Measurements from ENCODE around the gene GAS2L2.
"Not testable (repeated sequence)": the region's sequence is repeated elsewhere in the genome, so short reads cannot be mapped to it uniquely, and the experiment has no call there.

Gene GAS2L2

DNA sequence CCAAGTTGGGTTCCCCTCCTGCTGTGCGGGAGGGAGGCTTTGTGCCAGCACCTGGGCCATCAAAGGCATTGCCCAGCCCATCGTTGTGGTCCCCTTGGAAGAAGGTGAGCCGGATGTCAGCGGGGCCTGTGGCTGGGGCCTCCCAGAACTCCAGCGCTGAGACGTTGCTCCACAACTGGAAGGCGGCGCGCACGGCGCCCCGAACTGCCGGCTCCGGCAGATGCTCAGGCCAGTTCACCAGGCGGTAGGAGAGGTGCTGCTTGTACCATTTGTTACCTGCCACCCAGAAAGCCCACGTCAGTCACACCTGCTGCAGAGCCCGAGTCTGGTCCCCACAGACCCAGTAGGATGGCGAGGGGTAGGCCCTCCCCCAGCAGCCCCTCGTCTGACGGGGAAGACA is 20.1 kb upstream of the GAS2L2 start:
- DNase-seq (ENCODE audit: low read depth), result no peak

DNA sequence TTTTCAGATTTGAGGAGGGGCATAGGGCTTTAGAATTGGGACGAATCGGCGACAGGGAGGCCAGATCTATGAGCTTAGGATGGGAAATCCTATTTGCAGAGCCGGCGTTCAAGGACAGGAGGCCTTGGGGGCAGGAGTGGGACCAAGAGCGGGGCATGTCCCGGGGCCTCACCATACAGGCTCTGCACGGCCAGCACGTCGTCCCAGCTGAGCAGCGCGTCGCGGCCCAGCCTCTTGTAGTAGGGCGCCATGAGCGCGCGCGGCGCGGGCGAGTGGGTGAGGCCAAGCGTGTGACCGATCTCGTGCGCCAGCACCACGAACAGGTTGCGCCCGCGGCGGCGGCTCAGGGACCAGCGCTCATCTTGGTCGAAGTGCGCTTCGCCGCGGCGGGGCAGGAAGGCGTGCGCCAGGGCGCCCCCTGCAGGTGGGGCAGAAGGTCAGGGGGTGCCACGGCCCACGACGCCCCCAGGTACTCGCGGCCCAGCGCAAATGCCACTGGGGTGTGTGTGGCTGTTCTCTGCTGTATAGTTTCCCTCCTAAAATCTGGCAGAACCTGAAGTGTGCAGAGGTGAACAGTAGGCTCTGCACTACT is 17.0 kb upstream of the GAS2L2 start:
- DNase-seq (ENCODE audit: low read depth), result no peak

DNA sequence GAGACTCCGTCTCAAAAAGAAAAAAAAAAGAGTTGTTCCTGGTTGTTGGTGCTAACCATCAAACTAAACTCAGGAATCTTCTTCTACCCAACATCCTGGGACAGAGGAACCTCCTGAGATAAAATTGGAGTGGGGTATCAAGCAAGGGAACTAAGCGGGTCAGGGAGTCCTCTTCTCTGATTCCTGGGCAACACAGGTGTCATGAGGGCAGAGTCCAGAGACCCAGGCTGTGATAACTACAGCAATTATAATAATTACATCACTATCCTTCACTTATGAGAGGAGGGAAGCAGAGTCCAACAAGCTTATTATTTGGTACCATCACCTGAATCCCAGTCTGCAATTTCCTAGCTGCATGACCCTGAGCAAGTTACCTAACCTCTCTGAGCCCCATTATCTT is 15.8 kb upstream of the GAS2L2 start:
- DNase-seq (ENCODE audit: low read depth), result no peak

DNA sequence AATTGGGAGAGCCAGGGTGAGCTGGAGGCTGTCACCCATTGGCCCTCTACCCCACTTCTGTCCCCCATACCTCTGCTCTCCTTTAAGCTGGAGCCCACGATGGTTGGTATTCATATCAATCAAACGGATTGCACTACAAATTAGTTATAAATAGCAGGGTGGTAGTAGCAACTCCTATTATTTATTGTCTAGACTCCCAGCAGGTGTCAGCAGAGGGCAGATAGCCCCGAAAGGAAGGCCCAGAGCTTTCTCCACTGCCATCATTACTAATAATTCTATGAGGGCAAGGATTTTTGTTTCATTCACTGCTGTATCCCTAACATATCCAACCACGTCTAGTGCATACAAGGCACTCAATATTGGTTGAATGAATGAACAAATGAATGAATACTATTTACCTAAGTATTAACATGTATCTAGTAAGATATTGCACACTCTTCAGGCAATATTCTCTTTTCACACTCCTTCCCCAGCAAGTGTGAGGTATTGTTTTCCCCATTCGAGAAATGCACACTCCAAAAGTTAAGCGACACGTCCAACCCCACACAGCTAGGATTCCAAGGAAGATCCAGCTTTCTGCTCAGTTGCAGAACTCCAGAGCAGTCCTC is 14.0 kb upstream of the GAS2L2 start:
- DNase-seq (ENCODE audit: low read depth), result no peak

DNA sequence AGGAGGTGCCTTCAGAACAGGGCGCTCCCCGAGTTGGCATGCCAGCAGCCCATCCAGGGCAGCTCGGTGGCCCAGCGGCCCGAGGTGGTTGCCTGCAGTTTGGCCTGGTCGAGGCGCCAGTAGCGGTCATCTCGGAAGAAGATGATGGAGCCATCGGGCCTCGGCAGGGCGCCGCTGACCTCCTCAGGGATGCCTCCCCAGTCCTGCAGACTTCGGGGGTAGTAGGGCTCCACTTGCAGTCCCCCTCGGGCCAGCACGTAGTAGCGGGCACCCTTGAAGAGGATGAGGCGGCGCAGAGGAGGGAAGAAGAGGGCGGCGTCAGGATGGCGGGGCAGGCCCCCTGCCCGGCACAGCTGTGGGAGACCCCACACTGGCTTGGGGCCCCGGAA is 13.4 kb upstream of the GAS2L2 start:
- no peak for DNase-seq (ENCODE audit: low read depth)

DNA sequence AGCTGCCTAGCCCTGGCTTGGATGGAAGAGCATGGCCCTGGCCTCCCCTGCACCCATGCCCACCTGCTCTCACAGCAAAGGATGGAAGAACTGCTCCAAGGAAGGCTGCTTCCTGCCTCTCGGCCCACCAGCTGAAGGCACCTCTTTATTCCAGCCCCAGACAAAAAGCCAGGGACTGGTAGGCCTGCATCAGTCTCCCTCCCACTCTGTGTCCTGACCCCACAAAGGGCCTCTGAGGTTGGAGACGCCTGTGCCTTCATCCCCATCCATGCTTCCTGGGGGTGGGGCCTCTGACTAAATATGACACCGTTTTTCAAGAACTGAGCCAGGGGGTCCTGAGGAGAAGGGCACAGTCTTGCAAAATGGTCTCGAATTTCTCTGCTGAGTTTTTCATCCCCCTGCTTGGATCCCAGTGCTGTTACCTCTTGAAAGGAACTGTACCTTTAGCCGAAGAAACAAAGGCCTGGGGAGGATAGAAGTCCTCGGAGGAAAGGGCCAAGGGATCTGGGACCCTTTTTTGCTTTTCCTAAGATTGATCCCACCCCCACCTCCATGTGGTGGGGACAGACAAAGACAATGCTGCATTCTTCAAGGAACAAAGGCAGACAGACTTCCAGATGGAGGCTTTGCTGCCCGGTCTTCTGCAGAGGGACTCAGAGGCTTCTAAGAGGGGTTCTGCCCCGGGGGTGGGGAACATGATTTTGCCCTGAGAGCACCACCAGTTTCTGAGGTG is 12.9 kb upstream of the GAS2L2 start:
- DNase-seq (ENCODE audit: low read depth), result no peak

DNA sequence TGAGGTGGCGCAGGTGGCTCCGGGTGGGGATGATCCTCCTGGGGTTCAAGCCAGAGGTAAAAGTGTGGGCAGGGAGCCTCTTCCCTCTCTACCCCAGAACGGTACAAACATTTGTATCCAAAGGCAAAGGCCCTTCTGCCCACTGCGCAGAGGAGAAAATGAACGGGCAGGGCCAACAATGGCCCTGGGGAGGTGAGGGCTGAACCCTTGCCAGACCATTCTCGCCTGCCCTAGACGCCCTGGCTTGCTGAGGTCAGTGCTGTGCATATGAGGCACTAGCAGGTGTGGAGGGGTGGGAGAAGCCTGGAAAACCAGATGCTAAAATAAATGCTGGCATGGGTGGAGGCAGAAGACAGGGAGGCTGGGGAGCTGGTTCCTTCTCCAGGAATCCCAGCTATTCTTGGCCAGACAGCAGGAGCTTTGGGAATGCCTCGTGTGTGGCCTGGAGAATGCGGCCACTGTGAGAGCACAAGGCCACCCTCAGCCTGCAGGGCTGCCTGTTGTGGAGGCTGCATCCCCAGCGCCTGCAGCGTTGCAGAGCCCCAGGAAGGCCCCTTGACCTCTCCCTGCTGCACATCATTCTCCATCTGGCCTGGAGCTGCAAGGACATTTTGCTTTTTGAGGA is 12.2 kb upstream of the GAS2L2 start:
- DNase-seq (ENCODE audit: low read depth), result no peak

DNA sequence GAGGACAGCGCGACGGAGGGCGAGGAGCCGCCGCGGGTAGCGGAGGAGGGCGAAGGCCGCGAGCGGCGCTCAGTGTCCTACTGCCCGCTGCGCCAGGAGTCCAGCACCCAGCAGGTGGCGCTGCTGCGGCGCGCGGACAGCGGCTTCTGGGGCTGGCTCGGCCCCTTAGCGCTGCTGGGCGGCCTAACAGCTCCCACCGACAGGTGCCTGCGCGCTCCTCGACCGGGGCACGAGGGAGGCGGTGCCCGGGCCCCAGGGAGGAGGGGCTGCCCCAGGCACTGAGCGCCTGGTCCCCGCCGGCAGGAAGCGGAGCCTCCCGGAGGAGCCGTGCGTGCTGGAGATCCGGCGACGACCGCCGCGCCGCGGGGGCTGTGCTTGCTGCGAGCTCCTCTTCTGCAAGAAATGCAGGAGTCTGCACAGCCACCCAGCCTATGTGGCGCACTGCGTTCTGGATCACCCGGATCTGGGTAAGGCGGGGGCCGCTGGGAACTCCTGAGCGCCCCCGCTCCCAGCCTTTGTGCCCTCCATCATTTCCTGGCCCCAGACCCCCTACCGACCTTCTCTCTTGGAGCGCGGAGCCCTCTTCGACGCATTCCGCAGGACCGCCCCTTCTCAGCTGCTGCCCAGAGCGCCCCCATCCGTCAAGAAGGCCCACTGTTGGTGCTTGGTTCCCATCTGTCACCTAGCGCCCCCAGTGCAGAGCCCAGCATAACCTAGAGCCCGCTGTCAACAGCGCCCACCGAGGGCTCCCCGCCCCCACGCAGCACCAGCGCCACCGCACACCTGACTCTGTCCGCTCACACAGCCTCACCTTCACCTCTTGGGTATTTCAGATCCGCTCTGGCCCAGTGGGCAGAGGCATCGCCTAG is 11.3 kb upstream of the GAS2L2 start:
- DNase-seq (ENCODE audit: low read depth), result peak; percentile 82

DNA sequence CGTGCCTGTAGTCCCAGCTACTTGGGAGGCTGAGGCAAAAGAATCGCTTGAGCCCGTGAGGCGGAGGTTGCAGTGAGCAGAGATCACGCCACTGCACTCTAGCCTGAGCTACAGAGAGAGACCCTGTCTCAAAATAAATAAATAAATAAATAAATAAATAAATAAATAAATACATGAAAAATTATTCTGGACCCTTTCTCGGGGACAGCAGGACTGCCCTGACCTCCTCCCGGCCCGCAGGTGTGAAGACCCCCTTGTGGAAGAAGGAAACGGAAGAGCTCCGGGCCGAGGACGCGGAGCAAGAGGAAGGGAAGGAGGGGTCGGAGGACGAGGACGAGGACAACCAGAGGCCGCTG is 10.7 kb upstream of the GAS2L2 start:
- no peak for DNase-seq (ENCODE audit: low read depth)

DNA sequence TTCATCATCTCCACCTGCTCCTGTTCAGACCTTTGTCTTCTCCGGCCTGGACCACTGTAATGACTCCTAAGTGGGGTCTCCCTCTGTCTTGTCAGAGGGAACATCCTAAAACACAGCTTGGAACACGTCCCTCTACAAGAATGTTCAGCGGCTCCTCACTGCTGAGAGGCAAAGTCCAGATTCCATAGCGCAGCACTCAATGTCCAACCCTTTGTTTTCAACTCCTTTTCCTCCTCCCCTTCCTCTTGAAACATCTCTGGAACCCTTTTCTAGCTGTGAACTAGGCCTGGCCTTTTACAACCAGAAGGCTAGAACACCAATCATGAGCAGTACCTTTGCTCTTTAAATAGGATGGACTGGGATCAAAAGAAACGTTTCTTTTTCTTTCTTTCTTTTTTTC is 8.6 kb upstream of the GAS2L2 start:
- DNase-seq (ENCODE audit: low read depth), result no peak

DNA sequence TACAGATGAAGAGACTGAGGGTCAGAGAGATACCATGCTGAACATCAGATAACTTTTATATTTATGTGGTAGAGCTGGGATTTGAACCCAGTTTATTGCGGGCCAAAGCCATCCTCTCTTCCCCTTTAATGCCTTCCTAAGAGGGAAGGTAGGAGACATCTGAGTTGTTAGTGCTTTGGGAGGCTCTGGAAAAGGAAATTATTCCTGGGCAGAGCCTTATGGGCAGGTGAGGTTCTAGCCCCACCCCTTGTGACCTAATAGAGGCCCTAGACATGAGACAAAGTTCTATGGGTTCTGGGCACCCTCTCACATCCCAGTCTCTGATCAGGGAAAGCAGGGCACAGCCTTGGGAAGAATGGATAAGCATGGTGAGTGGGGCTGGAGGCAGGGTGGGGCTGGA is 7.5 kb upstream of the GAS2L2 start, which contains the start of gene C17orf50:
Gene C17orf50, plus strand, starts transcription at position 301 of the 400 bp plus-strand sequence. Its CDS starts 55 bp downstream, at position 356.
- no peak for DNase-seq (ENCODE audit: low read depth)

DNA sequence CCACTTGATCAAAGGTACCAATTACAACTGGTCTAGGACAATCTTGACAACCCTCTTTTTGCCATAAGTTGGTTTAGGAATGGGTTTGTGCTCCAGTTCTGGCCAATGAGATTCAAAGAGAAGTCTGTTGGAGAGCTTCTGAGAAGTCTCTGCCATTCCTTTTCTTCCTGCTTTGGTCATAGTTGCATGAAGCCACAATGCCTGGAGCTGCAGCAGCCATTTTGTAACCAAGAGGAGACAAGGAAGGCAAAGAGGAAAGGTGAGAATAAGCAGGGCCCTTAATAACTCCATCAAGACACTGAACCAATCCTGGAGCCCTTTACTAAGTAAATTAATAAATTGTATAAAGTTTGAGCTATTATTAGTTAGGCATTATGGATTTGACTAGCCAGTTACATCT is 4.2 kb upstream of the GAS2L2 start:
- DNase-seq (ENCODE audit: low read depth), result no peak

DNA sequence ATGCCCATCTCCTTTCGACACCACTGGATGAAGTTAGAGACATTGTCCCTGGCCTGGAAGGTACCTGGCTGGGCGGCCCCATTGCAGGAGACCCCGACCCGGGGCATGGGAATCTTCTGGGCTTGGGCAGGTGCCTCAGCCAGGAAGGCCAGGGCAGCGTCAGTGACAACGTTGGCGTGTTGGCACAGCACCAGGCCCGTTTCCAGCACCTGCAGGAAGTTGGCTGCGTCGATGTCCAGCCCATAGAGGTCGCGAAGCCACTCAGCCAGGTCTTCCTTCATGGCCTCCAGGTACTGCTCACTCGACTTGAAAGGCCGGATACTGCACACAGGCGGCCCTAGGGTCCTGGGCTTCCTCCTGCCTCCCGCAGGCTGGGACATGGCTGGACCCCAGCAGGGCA is 568 bp downstream of the GAS2L2 start:
- DNase-seq (ENCODE audit: low read depth), result no peak

DNA sequence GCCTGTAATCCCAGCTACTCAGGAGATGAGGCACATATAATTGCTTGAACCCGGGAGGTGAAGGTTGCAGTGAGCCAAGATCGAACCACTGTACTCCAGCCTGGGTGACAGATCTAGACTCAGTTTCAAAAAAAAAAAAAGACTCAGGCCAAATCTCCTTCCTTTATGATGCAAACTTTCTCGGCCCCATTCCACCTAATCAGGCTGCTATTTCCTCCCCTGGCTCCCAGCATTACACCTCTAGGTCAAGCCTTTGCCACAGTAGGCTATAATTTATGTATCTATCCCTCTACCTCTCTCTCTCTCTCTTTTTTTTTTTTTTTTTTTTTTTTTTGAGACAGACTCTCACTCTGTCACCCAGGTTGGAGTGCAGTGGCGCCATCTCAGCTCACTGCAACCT is 1.5 kb downstream of the GAS2L2 start:
- DNase-seq (ENCODE audit: low read depth), result not testable (repeated sequence)

DNA sequence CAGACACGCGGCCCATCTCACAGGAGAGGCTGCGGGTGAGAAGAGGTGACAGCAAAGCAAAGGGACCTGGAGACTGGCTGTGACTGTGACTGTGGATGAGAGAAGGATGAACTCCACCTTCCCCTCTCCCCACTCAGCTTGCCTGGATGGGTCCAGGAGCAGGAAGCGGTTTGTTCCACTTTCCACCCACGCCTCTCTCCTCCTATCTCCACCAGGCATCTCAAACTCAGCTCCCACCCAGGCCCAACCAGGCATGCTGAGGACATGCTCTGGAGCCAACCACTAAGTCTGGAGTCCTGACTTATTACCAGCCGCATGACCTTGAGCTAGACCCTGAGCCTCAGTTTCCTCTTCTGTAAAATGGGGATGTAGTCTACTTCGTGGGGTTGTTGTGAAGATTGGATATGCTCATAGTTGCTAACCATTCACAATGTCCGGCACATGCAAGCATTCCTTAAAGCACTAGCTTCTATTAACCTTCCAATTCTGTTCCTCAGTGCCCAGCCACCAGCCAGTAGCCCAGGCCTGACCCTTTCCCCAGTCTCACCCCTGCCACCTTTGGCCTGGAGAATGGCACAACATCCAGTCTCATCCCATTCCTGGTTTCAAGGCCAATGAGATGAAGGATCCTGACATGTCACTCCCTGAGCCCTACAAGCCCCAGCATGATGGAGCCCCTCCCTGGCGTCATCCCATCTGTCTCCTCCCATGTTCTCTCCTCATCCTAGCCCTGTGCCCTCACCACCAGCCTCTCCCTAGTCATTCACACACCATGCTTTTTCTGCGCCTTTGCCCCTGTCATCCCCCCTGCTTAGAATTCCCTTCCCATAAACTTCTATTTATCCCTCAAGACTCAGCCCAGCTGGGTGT is 2.3 kb downstream of the GAS2L2 start:
- no peak for DNase-seq (ENCODE audit: low read depth)

DNA sequence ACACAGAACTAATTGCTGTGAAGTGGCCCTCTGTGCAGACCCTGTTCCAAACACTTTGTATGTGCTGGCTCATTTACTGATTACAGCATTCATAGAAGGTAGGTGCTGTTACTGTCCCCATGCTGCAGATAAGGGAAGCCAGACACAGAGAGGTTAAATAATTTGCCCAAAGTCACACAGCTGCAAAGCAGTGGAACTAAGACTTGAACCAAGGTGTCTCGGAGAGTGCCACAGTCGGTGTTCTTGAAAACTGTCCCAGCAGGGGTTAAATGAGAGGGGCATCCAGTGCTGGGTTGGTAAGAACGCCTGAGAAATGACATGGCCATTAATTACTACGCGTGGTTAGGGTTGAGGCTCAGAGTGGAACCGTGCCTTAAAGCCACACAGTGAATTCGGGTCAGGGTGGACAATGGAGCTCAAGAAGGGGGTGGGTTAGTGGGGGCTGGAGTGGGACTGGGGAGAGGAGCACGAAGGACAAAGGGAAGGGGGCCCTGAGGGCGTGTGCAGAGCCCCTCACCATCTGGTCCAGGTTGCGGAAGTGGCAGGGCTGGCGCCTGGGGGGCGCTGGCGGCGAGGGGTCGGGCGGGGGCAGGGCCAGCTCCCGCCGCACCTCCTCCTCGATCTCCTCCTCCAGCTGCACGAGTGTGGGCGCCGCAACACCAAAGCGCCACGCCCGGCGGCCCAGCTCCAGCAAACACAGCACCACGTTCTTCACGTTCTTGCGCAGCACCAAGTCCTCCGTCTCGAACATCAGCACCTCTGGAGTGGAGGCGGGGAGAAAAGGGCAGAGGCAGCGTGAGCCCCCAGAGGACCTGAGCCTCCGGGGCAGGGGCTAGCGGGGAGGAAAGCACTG is 3.3 kb downstream of the GAS2L2 start:
- DNase-seq (ENCODE audit: low read depth), result no peak

DNA sequence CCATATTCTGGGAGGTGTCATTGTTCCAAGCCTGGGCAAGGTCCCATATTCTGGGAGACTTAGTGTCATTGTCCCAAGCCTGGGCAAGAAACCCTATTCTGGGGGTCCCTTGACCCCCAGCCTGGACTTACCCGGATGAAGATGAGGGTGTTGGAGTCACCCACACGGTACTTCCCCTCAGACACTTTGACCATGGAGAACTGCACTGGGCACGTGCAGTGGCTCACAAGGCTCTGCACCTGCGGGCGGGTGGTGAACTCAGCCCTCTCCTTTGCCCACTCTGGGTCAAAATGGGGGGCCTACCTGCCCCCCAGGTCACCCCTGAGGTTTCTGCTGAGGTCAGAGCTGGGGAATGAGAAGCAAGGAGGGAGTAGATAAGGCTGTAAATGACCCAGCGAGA is 4.1 kb downstream of the GAS2L2 start:
- no peak for DNase-seq (ENCODE audit: low read depth)

DNA sequence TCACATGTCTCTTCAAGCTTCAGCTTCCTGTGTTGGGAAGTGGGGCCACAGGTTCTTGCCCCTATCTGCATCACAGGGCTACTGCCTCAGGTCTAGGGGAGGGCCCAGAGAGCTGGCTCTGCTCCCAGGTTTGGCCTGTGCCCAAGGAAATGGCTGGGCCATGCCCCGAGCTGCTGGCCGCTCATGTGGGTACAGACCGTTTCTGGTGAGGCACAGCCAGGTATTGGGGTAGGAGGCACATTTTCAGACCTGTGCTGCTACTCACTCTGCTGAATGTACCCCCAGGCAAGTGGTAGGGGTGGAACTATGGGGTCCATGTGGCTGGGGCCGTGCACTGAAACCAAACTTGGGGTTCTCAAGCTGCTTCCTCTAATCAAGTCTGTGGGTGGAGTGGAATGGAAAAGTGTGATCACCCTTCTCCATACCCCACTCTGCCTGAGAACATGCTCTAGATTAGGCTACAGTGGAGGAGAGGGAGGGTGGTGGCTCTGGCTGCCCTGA is 4.6 kb downstream of the GAS2L2 start:
- DNase-seq (ENCODE audit: low read depth), result no peak

DNA sequence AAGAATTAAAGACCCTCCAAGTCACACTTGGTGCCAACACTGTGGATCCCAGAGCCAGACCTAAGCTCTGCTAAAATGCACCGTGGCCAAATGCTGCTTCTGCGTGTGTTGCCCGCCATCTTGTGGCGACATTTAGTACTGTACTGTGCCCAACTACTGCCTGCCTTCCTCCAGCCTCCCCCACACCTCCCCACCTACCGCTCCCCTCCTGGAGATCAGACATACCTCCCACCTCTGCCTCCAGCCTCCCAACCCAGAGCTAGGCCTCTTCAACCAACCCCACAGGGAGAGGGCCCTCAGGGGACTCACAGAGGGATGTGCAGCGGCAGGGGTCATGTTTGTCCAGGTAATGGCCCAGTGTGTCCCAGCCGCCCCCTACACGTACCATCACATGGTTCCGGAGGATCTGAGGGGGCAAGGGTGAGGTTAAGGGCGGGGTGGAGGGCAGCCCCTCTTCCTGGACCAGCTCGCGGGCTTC is 5.5 kb downstream of the GAS2L2 start:
- peak; percentile 74 for DNase-seq (ENCODE audit: low read depth)

DNA sequence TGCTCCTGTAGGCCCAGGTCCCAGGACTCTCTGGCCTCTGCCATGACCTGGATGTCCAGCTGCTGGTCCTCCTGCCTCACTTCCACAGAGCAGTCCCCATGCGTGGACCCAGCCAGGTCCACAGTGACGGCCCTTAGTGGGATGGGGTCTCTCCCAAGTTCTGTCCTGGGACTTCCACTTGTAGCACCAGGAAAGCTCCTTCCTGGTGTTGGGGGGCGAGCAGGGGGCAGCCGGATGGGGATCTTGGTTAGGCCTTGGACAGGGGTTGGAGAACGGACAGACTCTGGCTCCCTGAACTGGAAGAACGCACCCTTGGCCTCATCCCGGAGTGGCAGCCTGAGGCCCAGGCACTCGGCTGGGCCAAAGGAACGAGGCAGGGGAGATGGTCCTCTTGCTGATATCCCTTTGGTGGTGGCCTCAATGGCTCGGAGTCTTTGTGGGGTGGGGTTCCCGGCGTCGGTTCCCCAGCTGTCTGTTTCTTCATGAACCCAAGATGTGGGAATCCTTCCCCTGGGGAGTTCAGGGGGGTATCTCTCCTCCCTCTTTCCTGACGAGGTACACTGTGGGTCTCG is 7.2 kb downstream of the GAS2L2 start:
- DNase-seq (ENCODE audit: low read depth), result no peak
